K562 (cell line): ENCODE results near the gene CPSF7. TPM values are rescaled to one million over a fixed set of nuclear protein-coding genes. Genes with fewer than 3 reads are reported as not detected.

Experiments
- CSDE1 ChIP-seq, 2 experiments: fragments of 450-650 bp; IDR thresholded peaks; 2 replicates each; pipeline ENCODE4 v1.6.1; 2016; ENCODE audit warnings: mild to moderate bottlenecking in 1 of 2
- ELF1 ChIP-seq: fragments of 200-800 bp; sonication (Bioruptor generic); IDR thresholded peaks from 2 replicates; pipeline ENCODE4 v1.6.1; 2016; ENCODE audit warnings: missing genetic modification characterization, missing compliant biosample characterization
- ETV1 ChIP-seq: fragments of 450-650 bp; conservative IDR thresholded peaks from 2 replicates; pipeline ENCODE4 v1.6.1; 2016; ENCODE audit warnings: missing genetic modification characterization, control low read depth, low read depth, missing compliant biosample characterization
- NFATC3 ChIP-seq: fragments of 450-650 bp; IDR thresholded peaks from 2 replicates; pipeline ENCODE4 v1.6.1; 2017; ENCODE audit warnings: mild to moderate bottlenecking
- PRPF4 ChIP-seq: fragments of 200-400 bp; formaldehyde crosslinking; IDR thresholded peaks from one replicate; pipeline ENCODE4 v1.6.1; 2017; ENCODE audit warnings: low read length, low read depth, mild to moderate bottlenecking; ENCODE audit not compliant: insufficient read depth, poor library complexity, severe bottlenecking
- RBM22 ChIP-seq: fragments of 200-400 bp; formaldehyde crosslinking; IDR thresholded peaks from 2 replicates; pipeline ENCODE4 v1.6.1; 2018; ENCODE audit warnings: low read length, low read depth; ENCODE audit not compliant: poor library complexity, severe bottlenecking
- WHSC1 ChIP-seq: IDR thresholded peaks from one replicate; pipeline ENCODE4 v1.6.1; 2012; ENCODE audit warnings: low read length, control low read depth, inconsistent platforms
- YY1 ChIP-seq, 3 experiments: IDR thresholded peaks; 2 replicates each; pipeline ENCODE4 v1.6.1; 2011; ENCODE audit warnings: low read length in 2 of 3, mild to moderate bottlenecking in 2 of 3, moderate library complexity in 2 of 3, borderline replicate concordance in 1 of 3, control low read depth in 1 of 3, low read depth in 1 of 3; ENCODE audit not compliant: insufficient read depth in 3 of 3, insufficient replicate concordance in 2 of 3, control insufficient read depth in 1 of 3, insufficient read length in 1 of 3; ENCODE audit errors: extremely low read depth in 1 of 3
- ZFP36 ChIP-seq: fragments of 150-350 bp; IDR thresholded peaks from 2 replicates; pipeline ENCODE4 v1.6.1; 2018; ENCODE audit warnings: low read length, low read depth; ENCODE audit not compliant: partially characterized antibody
- ZNF12 ChIP-seq: sonication (generic); formaldehyde crosslinking; IDR thresholded peaks from 2 replicates; pipeline ENCODE4 v1.4.0; 2020; ENCODE audit warnings: mild to moderate bottlenecking, missing genetic modification reagents
- ZNF121 ChIP-seq: sonication (generic); formaldehyde crosslinking; conservative IDR thresholded peaks from 2 replicates; pipeline ENCODE4 v1.8.0; 2022; ENCODE audit warnings: missing genetic modification reagents
- ZNF146 ChIP-seq: IDR thresholded peaks from one replicate; pipeline ENCODE4 v1.6.1; 2018; ENCODE audit warnings: missing compliant biosample characterization; ENCODE audit not compliant: unreplicated experiment
- polyA plus RNA-seq, 8 experiments: library from polyadenylated mRNA; depleted of rRNA in 4 of 8; stranded (reverse) in 5 of 8; unstranded in 3 of 8; fragments of >200 nt; fragmentation: Nextera tagmentation in 2 of 8; fragmentation: Illumina TruSeq in 1 of 8; extraction: Ambion mirVana in 2 of 8; extraction: Trizol in 1 of 8; gene quantifications; 2 replicates each; pipeline versions ENCODE4 v1.2.1 to v1.2.3, GENCODE V29; 2011 to 2014; ENCODE audit warnings: inconsistent platforms in 1 of 8, missing spikeins in 1 of 8
- total RNA-seq, 7 experiments: library from RNA; depleted of rRNA in 6 of 7; stranded (reverse); fragments of >200 nt in 6 of 7; fragmentation: Illumina TruSeq in 2 of 7; extraction: Trizol in 2 of 7; gene quantifications; 2 replicates each; pipeline versions ENCODE4 v1.2.1 to v1.2.3, GENCODE V29; 2011 to 2021; ENCODE audit warnings: low replicate concordance in 1 of 7
- TF ChIP-seq, protein P1 (sequence below): IDR thresholded peaks from 2 replicates; pipeline ENCODE4 v1.6.1; 2011; ENCODE audit warnings: borderline replicate concordance, low read depth, mild to moderate bottlenecking, moderate library complexity, low read length; ENCODE audit not compliant: insufficient read depth, poor library complexity, severe bottlenecking
- TF ChIP-seq, protein P2 (sequence below): fragments of 450-650 bp; IDR thresholded peaks from 2 replicates; pipeline ENCODE4 v1.6.1; 2016; ENCODE audit warnings: missing biosample characterization, missing genetic modification characterization
- TF ChIP-seq, protein P3 (sequence below): sonication (generic); formaldehyde crosslinking; IDR thresholded peaks from 2 replicates; pipeline ENCODE4 v1.8.0; 2022; ENCODE audit warnings: mild to moderate bottlenecking, missing genetic modification reagents
- TF ChIP-seq, protein P4 (sequence below): fragments of 250-450 bp; sonication (Bioruptor Pico); IDR thresholded peaks from 2 replicates; pipeline ENCODE4 v1.4.0; 2020

CPSF7 gene
- total and polyA plus RNA-seq, 9 of the 15 experiments (the other 6 are each of a cell fraction or from before 2014, with no cell fraction given), result 14.8 to 104 (median 44.1) TPM

DNA sequence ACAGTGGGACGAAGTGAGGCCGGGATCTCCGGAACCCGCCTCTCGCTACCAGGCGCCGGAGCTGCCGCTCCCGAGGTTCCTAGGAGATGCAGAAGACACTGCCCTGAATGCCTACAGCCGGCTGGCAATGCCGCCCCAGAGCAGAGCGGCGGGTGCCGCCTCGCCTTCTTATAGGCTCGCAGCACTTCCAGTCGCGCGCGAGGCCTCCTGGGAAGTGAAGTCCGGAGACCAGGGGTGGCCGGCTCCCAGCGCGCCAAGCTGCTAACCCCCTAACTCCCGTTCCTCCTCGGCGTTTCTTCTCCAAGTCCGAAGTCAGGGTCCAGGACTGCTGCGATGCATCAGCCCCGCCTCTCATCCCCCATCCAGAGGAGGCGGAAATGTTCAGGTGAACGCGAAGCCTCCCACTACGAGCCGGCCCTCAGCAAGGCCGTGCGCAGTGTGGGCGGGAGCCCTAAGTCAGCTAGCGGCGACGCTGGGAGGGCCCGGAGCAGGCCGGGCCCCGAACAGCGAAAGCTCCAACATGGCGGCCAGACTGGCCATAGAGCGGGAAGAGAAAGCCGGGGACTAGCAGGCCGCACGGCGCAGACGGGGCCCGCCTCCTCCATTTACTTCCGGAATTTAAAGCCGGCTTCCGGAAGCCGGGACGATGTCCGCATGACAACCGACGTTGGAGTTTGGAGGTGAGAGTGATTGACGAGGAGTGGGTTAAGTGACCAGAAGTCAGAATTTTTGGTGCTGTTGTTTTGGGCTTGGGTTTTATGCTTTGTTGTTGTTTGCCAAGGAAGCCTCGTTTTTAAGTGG, 67.8 kb downstream of the CPSF7 start, which contains the start of the genes CYB561A3 and TMEM138 (continued):
- TF ChIP-seq WHSC1, result no peak
- TF ChIP-seq YY1 (IDR thresholded peaks at IDR 0.05; ENCODE audit: borderline replicate concordance in 1 of 3, control insufficient read depth in 1 of 3, extremely low read depth in 1 of 3, insufficient read depth in 3 of 3, insufficient read length in 1 of 3, insufficient replicate concordance in 2 of 3, low read depth in 1 of 3, low read length in 2 of 3), result peak; percentile 87 to 97 (median 97)
- TF ChIP-seq, protein P1, sequence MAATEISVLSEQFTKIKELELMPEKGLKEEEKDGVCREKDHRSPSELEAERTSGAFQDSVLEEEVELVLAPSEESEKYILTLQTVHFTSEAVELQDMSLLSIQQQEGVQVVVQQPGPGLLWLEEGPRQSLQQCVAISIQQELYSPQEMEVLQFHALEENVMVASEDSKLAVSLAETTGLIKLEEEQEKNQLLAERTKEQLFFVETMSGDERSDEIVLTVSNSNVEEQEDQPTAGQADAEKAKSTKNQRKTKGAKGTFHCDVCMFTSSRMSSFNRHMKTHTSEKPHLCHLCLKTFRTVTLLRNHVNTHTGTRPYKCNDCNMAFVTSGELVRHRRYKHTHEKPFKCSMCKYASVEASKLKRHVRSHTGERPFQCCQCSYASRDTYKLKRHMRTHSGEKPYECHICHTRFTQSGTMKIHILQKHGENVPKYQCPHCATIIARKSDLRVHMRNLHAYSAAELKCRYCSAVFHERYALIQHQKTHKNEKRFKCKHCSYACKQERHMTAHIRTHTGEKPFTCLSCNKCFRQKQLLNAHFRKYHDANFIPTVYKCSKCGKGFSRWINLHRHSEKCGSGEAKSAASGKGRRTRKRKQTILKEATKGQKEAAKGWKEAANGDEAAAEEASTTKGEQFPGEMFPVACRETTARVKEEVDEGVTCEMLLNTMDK, result no peak
- TF ChIP-seq ELF1 (tag), result peak; percentile 95
- no peak for TF ChIP-seq CSDE1 (IDR thresholded peaks at IDR 0.05)
- TF ChIP-seq ZNF121 (CRISPR knock-in tag), result no peak
- 0 out of 2 replicates have a peak, but pooled peaks have one; percentile 50 for TF ChIP-seq ZNF12 (CRISPR knock-in tag)
- TF ChIP-seq ZFP36, result peak; percentile 6
- TF ChIP-seq, protein P2, sequence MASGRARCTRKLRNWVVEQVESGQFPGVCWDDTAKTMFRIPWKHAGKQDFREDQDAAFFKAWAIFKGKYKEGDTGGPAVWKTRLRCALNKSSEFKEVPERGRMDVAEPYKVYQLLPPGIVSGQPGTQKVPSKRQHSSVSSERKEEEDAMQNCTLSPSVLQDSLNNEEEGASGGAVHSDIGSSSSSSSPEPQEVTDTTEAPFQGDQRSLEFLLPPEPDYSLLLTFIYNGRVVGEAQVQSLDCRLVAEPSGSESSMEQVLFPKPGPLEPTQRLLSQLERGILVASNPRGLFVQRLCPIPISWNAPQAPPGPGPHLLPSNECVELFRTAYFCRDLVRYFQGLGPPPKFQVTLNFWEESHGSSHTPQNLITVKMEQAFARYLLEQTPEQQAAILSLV (tag), result no peak
- TF ChIP-seq ZNF146 (CRISPR knock-in tag), result no peak
- no peak for TF ChIP-seq PRPF4
- TF ChIP-seq, protein P3, sequence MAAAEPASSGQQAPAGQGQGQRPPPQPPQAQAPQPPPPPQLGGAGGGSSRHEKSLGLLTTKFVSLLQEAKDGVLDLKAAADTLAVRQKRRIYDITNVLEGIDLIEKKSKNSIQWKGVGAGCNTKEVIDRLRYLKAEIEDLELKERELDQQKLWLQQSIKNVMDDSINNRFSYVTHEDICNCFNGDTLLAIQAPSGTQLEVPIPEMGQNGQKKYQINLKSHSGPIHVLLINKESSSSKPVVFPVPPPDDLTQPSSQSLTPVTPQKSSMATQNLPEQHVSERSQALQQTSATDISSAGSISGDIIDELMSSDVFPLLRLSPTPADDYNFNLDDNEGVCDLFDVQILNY (CRISPR knock-in tag), result peak; percentile 8; the same call in 1 of the 2 replicates
- TF ChIP-seq, protein P4, sequence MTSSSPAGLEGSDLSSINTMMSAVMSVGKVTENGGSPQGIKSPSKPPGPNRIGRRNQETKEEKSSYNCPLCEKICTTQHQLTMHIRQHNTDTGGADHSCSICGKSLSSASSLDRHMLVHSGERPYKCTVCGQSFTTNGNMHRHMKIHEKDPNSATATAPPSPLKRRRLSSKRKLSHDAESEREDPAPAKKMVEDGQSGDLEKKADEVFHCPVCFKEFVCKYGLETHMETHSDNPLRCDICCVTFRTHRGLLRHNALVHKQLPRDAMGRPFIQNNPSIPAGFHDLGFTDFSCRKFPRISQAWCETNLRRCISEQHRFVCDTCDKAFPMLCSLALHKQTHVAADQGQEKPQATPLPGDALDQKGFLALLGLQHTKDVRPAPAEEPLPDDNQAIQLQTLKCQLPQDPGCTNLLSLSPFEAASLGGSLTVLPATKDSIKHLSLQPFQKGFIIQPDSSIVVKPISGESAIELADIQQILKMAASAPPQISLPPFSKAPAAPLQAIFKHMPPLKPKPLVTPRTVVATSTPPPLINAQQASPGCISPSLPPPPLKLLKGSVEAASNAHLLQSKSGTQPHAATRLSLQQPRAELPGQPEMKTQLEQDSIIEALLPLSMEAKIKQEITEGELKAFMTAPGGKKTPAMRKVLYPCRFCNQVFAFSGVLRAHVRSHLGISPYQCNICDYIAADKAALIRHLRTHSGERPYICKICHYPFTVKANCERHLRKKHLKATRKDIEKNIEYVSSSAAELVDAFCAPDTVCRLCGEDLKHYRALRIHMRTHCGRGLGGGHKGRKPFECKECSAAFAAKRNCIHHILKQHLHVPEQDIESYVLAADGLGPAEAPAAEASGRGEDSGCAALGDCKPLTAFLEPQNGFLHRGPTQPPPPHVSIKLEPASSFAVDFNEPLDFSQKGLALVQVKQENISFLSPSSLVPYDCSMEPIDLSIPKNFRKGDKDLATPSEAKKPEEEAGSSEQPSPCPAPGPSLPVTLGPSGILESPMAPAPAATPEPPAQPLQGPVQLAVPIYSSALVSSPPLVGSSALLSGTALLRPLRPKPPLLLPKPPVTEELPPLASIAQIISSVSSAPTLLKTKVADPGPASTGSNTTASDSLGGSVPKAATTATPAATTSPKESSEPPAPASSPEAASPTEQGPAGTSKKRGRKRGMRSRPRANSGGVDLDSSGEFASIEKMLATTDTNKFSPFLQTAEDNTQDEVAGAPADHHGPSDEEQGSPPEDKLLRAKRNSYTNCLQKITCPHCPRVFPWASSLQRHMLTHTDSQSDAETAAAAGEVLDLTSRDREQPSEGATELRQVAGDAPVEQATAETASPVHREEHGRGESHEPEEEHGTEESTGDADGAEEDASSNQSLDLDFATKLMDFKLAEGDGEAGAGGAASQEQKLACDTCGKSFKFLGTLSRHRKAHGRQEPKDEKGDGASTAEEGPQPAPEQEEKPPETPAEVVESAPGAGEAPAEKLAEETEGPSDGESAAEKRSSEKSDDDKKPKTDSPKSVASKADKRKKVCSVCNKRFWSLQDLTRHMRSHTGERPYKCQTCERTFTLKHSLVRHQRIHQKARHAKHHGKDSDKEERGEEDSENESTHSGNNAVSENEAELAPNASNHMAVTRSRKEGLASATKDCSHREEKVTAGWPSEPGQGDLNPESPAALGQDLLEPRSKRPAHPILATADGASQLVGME, result no peak
- TF ChIP-seq ETV1 (tag), result peak; percentile 90
- TF ChIP-seq NFATC3, result no peak
- TF ChIP-seq RBM22, result peak; percentile 31
